Measurements from ENCODE around the gene DMWD.

DMWD gene
- 21.8 to 31.5 (median 28.7) reads per million in 3 donors for total RNA-seq

GRCh38 chr19:45792470-45793177, at the start of gene DMWD:
TSS of gene DMWD (minus strand) at chr19:45792845. CDS start at chr19:45792756, 89 bp downstream.
- Histone ChIP-seq H3K27me3 (replicated peaks; ENCODE audit: control insufficient read depth, insufficient read depth, low read length, poor library complexity, severe bottlenecking) (peaks cover 5% of the 10 kb centered on the region), H3K27ac (ENCODE audit: insufficient read depth, low read length, poor library complexity, severe bottlenecking) (no peak within 1 kb of the TSS), H3K36me3 (ENCODE audit: control insufficient read depth, insufficient read depth, low read length) (peaks cover 9% of the 10 kb centered on the region), H3K4me1 (ENCODE audit: control insufficient read depth, insufficient read depth, low read length, poor library complexity, severe bottlenecking) (peaks cover 28% of the 10 kb centered on the region), H3K9me3 (ENCODE audit: control insufficient read depth, low read length) (no peaks in the 10 kb centered on the region), H3K4me3 (ENCODE audit: insufficient read depth, low read depth, low read length, poor library complexity, severe bottlenecking) (peak within 1 kb of the TSS; percentile 49)
- DNase-seq, result peak; percentile 97 to 99 (median 98)

GRCh38 chr19:45842198-45842597, 49.6 kb upstream of the DMWD start:
- H3K27me3 ChIP-seq (replicated peaks; ENCODE audit: control insufficient read depth, insufficient read depth, low read length, poor library complexity, severe bottlenecking), result no peaks in the 10 kb centered on the region
- H3K4me3 ChIP-seq (ENCODE audit: insufficient read depth, low read depth, low read length, poor library complexity, severe bottlenecking), result no peak overlapping the region
- no peak overlapping the region for H3K27ac ChIP-seq (ENCODE audit: insufficient read depth, low read length, poor library complexity, severe bottlenecking)
- no peaks in the 10 kb centered on the region for H3K4me1 ChIP-seq (ENCODE audit: control insufficient read depth, insufficient read depth, low read length, poor library complexity, severe bottlenecking)
- peaks cover 61% of the 10 kb centered on the region for H3K36me3 ChIP-seq (ENCODE audit: control insufficient read depth, insufficient read depth, low read length)
- no peak for DNase-seq
- no peaks in the 10 kb centered on the region for H3K9me3 ChIP-seq (ENCODE audit: control insufficient read depth, low read length)

- Histone ChIP-seq H3K27ac (ENCODE audit: insufficient read depth, low read length, poor library complexity, severe bottlenecking) (no peak overlapping the region), H3K4me3 (ENCODE audit: insufficient read depth, low read depth, low read length, poor library complexity, severe bottlenecking) (no peak overlapping the region), H3K9me3 (ENCODE audit: control insufficient read depth, low read length) (no peaks in the 10 kb centered on the region), H3K4me1 (ENCODE audit: control insufficient read depth, insufficient read depth, low read length, poor library complexity, severe bottlenecking) (no peaks in the 10 kb centered on the region), H3K36me3 (ENCODE audit: control insufficient read depth, insufficient read depth, low read length) (peaks cover 68% of the 10 kb centered on the region), H3K27me3 (replicated peaks; ENCODE audit: control insufficient read depth, insufficient read depth, low read length, poor library complexity, severe bottlenecking) (no peaks in the 10 kb centered on the region)
- DNase-seq, result no peak
These were observed 42.3 kb upstream of the DMWD start for GRCh38 chr19:45834970-45835369.

GRCh38 chr19:45828945-45829344, 36.3 kb upstream of the DMWD start:
- H3K27ac ChIP-seq (ENCODE audit: insufficient read depth, low read length, poor library complexity, severe bottlenecking), result no peak overlapping the region
- DNase-seq, result no peak
- H3K4me3 ChIP-seq (ENCODE audit: insufficient read depth, low read depth, low read length, poor library complexity, severe bottlenecking), result no peak overlapping the region
- H3K27me3 ChIP-seq (replicated peaks; ENCODE audit: control insufficient read depth, insufficient read depth, low read length, poor library complexity, severe bottlenecking), result no peaks in the 10 kb centered on the region
- no peaks in the 10 kb centered on the region for H3K4me1 ChIP-seq (ENCODE audit: control insufficient read depth, insufficient read depth, low read length, poor library complexity, severe bottlenecking)
- H3K9me3 ChIP-seq (ENCODE audit: control insufficient read depth, low read length), result no peaks in the 10 kb centered on the region
- peaks cover 80% of the 10 kb centered on the region for H3K36me3 ChIP-seq (ENCODE audit: control insufficient read depth, insufficient read depth, low read length)

GRCh38 chr19:45828523-45828922, 35.9 kb upstream of the DMWD start:
- H3K27me3 ChIP-seq (replicated peaks; ENCODE audit: control insufficient read depth, insufficient read depth, low read length, poor library complexity, severe bottlenecking), result no peaks in the 10 kb centered on the region
- no peak overlapping the region for H3K4me3 ChIP-seq (ENCODE audit: insufficient read depth, low read depth, low read length, poor library complexity, severe bottlenecking)
- H3K27ac ChIP-seq (ENCODE audit: insufficient read depth, low read length, poor library complexity, severe bottlenecking), result no peak overlapping the region
- no peak for DNase-seq
- no peaks in the 10 kb centered on the region for H3K9me3 ChIP-seq (ENCODE audit: control insufficient read depth, low read length)
- peaks cover 83% of the 10 kb centered on the region for H3K36me3 ChIP-seq (ENCODE audit: control insufficient read depth, insufficient read depth, low read length)
- H3K4me1 ChIP-seq (ENCODE audit: control insufficient read depth, insufficient read depth, low read length, poor library complexity, severe bottlenecking), result no peaks in the 10 kb centered on the region

GRCh38 chr19:45827459-45828093, 34.9 kb upstream of the DMWD start:
- Histone ChIP-seq H3K4me3 (ENCODE audit: insufficient read depth, low read depth, low read length, poor library complexity, severe bottlenecking) (no peak overlapping the region), H3K9me3 (ENCODE audit: control insufficient read depth, low read length) (no peaks in the 10 kb centered on the region), H3K4me1 (ENCODE audit: control insufficient read depth, insufficient read depth, low read length, poor library complexity, severe bottlenecking) (no peaks in the 10 kb centered on the region), H3K36me3 (ENCODE audit: control insufficient read depth, insufficient read depth, low read length) (peaks cover 91% of the 10 kb centered on the region), H3K27me3 (replicated peaks; ENCODE audit: control insufficient read depth, insufficient read depth, low read length, poor library complexity, severe bottlenecking) (no peaks in the 10 kb centered on the region), H3K27ac (ENCODE audit: insufficient read depth, low read length, poor library complexity, severe bottlenecking) (no peak overlapping the region)
- no peak for DNase-seq

GRCh38 chr19:45826934-45827333, 34.3 kb upstream of the DMWD start:
- Histone ChIP-seq H3K36me3 (ENCODE audit: control insufficient read depth, insufficient read depth, low read length) (peaks cover 90% of the 10 kb centered on the region), H3K4me3 (ENCODE audit: insufficient read depth, low read depth, low read length, poor library complexity, severe bottlenecking) (no peak overlapping the region), H3K4me1 (ENCODE audit: control insufficient read depth, insufficient read depth, low read length, poor library complexity, severe bottlenecking) (no peaks in the 10 kb centered on the region), H3K9me3 (ENCODE audit: control insufficient read depth, low read length) (no peaks in the 10 kb centered on the region), H3K27ac (ENCODE audit: insufficient read depth, low read length, poor library complexity, severe bottlenecking) (no peak overlapping the region), H3K27me3 (replicated peaks; ENCODE audit: control insufficient read depth, insufficient read depth, low read length, poor library complexity, severe bottlenecking) (no peaks in the 10 kb centered on the region)
- no peak for DNase-seq

- Histone ChIP-seq H3K27me3 (replicated peaks; ENCODE audit: control insufficient read depth, insufficient read depth, low read length, poor library complexity, severe bottlenecking) (no peaks in the 10 kb centered on the region), H3K27ac (ENCODE audit: insufficient read depth, low read length, poor library complexity, severe bottlenecking) (no peak overlapping the region), H3K4me1 (ENCODE audit: control insufficient read depth, insufficient read depth, low read length, poor library complexity, severe bottlenecking) (no peaks in the 10 kb centered on the region), H3K9me3 (ENCODE audit: control insufficient read depth, low read length) (no peaks in the 10 kb centered on the region), H3K4me3 (ENCODE audit: insufficient read depth, low read depth, low read length, poor library complexity, severe bottlenecking) (no peak overlapping the region), H3K36me3 (ENCODE audit: control insufficient read depth, insufficient read depth, low read length) (peaks cover 84% of the 10 kb centered on the region)
- no peak for DNase-seq
These were observed 33.6 kb upstream of the DMWD start for GRCh38 chr19:45825917-45826893.

- H3K36me3 ChIP-seq (ENCODE audit: control insufficient read depth, insufficient read depth, low read length), result peaks cover 82% of the 10 kb centered on the region
- H3K4me3 ChIP-seq (ENCODE audit: insufficient read depth, low read depth, low read length, poor library complexity, severe bottlenecking), result no peak overlapping the region
- no peak overlapping the region for H3K27ac ChIP-seq (ENCODE audit: insufficient read depth, low read length, poor library complexity, severe bottlenecking)
- DNase-seq, result no peak
- H3K9me3 ChIP-seq (ENCODE audit: control insufficient read depth, low read length), result no peaks in the 10 kb centered on the region
- H3K27me3 ChIP-seq (replicated peaks; ENCODE audit: control insufficient read depth, insufficient read depth, low read length, poor library complexity, severe bottlenecking), result no peaks in the 10 kb centered on the region
- H3K4me1 ChIP-seq (ENCODE audit: control insufficient read depth, insufficient read depth, low read length, poor library complexity, severe bottlenecking), result no peaks in the 10 kb centered on the region
These were observed 32.6 kb upstream of the DMWD start for GRCh38 chr19:45825263-45825605.

Measured in effector memory CD4-positive, alpha-beta T cell (primary cell).